HG02642 (cell line): ENCODE measurements around the gene COMMD2.
A peak's percentile ranks its signal among the peaks of the same experiment; 100 is the strongest.

ENCODE experiments used
- ATAC-seq: cut with Tn5 transposase; IDR thresholded peaks from one replicate; pipeline ENCODE4 v1.9.1; 2021; ENCODE audit warnings: mild to moderate bottlenecking; ENCODE audit not compliant: unreplicated experiment, poor library complexity

COMMD2 gene

DNA sequence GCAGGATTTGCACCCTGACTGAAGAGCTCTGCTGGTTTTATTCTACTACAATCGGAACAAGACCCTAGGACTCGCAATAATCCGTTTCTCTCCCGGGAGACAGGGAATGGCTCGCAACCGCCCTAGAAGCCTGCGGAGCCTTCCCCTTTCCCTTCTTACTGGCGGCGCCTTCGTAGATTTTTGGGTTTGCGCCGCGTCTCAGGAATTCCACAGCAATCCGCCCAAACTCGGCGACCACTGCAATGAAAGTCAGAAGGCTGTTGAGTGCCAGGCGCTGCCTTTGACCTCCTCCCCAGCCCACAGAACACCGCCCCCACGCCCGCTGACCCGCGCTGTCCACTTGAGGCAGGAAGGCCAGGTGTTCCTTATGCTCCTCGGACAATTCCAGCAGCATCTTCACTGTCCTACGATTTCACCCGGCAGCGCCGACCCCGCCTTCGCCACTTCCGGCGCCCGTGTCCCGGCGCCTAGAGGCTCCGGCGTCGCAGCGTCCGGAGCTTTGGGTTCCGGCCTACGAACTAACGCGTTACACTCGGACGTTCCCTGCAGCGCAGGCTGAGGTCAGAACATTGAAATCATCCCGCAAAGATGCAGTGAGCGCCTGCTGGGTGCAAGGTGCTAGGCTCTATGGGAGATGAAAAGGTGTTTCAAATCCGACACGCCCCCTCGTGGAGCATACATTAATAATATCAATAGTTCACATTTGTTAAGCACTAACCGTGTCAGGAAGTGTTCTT, at the start of gene COMMD2:
Gene COMMD2 (minus strand): TSS at position 439 of the 737 bp plus-strand sequence. CDS start 45 bp downstream, at position 394.
- ATAC-seq: peak; percentile 99

DNA sequence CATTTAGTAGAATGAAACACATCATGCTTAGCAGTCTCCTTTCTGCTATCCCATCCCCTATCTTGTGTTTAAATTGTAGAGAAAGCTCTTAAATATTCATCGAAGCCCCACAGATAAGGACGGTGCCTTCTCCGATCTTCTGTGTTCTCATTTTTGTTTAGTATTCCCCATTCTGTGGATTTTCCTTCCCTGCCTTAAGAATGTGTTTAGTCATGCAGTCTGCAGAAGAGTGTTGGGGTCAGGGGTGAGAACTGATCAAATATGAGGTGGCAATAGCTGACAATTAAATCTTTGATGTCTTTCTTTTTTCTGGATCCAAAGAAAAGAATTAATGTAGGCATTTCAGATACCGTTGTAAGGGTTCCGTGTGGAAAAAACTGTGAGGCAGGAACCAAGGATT, 49.4 kb upstream of the COMMD2 start:
- ATAC-seq: no peak

DNA sequence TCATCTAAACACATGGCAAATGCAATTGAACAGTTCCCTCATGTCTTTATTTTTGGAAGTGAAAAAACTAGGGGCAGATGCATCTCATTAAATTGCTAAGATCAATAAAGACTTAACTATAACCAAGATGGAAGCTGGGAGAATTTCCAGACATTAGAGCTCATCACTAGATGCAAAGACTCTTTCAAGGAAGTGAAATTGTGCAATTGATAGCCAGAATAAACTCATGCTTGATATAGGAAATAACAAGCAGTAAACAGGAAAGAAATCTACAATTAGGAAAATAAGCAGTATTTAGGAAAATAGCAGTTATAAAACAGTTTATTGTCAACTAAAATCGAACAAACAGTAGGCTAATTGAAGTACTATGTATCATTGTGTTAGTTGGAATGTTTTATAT, 48.9 kb upstream of the COMMD2 start:
- ATAC-seq: no peak

DNA sequence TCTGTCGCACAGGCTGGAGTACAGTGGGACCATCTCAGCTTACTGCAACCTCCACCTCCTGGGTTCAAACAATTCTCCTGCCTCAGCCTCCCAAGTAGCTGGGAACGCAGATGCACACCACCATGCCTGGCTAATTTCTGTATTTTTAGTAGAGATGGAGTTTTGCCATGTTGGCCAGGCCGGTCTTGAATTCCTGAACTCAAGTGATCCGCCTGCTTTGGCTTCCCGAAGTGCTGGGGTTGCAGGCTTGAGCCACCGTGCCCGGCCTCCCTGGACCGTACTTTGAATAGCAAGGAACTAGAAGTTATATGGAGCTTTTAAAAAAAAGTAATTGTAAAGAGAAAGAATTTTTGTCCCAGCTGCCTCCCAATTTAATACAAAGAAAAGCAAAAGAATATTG, 48.4 kb upstream of the COMMD2 start:
- no peak for ATAC-seq

DNA sequence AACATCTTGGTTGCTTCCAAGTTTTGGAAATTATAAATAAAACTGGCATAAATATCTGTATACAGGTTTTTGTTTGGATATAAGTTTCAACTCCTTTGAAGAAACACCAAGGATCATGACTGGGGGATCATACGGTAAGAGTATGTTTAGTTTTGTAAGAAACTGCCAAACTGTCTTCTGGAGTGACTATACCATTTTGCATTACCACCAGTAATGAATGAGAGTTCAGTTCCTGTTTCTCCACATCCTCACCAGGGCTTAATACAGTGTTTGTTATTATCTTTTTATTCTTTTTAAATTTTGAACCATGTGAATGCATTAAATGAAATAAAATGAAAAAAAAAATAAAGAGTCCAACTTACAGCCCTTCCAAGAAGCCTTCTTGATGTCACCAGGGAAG, 43.7 kb upstream of the COMMD2 start:
- no peak for ATAC-seq

DNA sequence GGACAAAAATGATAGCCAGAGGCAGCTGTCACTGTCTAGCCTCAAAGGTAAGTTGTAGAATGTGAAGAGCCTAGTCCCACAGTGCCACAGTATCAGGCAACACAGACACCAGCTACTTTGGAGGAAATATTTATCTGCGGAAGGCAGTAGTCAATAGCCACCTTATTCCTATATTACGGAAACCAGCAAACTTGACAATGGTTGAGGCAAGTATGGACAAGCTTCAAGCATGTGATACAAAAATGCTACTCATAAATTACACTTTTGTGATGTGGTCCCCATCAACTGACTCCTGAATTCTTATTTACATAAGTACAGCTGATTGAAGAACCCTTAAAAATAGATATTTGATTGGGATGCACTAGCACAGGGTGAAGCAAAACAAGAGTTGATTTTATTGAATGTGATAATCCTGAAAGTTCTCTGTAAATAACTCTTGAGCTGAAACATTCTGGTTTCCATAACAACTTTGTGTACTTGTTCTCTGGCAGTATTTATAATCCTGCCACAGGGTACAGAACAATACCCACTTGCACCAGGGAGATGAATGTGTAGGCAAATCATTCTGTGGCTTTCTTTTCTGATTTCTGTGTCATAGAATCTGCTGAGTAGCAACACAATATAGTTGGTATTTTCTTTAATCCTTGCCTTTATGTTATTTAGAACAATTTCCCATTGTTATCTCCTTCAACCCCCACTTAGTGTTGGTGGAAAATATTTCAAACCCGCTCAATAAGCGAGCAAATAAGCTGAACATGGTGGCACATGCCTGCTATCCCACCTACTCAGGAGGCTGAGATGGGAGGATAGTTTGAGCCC, 40.4 kb upstream of the COMMD2 start, which contains the start of gene ANKUB1:
Gene ANKUB1 (minus strand): TSS at position 103 of the 819 bp plus-strand sequence. CDS start 188 bp downstream, outside the sequence.
- no peak for ATAC-seq

DNA sequence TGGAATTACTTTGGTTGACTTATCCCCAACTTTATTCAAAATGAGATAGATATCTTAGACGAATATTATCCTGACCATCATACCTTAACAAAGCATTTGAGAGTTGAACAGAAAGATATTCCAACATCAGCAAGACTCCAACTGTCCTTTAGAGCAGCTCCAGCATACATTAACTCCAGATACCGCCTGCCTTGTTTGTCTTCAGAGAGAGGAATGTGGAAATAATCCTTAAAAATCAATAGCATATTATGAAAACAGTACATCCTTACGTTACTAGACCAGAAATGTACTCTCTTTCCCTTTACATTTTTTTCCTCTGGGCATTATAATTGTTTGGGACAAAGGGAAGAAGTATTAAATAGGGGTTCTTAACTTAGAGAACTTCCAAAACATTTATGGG, 38.4 kb upstream of the COMMD2 start:
- ATAC-seq: no peak

DNA sequence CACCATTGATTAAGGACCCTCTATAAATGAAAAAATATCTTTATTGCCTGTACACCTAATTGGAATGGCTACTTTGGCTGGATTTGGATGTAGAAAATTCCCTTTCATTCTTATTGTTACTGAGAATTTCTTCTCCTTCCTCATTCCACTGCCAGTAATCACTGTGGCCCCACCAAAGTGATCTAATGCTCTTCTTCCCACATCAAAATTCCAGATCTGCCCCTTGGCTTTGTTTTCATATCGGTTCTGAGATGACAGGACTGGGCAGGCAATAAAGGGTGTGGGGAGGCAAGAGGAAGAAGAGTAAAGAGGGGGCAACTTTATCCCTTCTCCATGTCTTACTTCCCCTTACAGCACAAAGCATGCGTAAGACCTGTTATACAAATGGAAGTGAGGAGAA, 38.0 kb upstream of the COMMD2 start:
- ATAC-seq: no peak

DNA sequence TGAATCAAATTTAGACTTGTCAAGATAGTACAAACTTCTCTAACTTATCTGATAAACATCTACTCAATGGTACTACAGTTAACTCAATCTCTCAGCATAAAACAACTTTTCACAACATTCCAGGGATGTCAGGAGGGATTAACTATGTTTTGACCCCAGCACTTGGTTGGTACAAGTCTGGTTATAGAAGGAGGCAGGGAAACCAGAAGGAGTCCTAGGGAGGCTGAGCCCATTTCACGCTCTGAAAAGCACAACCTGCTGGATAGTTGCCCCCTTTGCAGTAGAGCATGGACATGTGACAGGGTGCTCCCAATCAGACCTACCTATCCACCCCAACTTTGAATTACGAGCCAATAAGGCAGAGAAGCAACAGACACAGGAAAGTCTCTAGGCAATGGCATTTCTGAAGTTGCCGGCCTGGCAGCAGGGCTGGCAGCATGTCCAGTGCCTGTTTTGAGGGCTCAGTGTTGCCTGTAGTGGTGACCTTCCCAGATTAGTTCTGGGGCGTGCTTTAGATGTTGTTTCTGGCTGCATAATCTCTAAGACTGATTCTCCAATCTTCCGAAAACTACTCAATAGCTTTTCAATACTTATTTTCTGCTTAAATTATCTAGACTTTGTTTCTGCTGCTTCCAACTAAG, 31.9 kb upstream of the COMMD2 start:
- ATAC-seq: no peak

DNA sequence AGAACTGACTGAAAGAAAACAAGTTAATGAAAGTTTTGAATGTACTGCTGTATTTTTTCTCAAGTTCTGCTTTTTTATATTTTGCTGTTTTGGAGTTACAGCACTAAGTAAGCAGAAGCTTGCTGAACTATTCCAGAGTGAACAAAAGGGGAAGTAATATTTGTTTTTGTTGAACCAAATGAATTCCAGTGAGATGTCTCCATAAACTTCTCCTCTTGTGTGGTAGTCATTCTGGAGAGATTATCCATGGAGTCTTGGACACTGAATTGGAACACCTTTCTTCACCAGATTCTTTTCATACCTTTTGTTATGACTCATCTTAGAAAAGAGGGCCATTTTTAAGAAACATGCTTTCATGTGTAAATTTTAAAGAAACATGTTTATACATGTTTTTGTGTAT, 31.3 kb upstream of the COMMD2 start:
- no peak for ATAC-seq

DNA sequence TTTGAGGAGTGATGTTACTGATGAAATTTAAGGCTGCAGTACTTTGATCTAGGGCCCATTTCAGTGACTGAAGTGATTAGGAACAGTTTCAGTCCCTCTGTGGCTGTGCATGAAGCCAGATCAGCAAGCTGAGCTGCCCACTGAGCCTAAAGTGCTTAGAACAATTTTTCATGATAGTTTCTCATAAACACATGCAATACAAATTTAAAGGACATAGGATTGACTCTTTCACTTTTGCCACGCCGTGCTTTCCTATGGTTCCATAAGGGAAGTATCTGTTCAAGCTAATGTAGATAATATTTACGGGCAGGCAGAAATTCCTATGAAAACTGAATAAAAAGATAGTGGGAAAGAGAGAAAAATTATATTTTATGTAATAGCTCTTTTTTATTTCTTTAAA, 29.5 kb upstream of the COMMD2 start:
- no peak for ATAC-seq

DNA sequence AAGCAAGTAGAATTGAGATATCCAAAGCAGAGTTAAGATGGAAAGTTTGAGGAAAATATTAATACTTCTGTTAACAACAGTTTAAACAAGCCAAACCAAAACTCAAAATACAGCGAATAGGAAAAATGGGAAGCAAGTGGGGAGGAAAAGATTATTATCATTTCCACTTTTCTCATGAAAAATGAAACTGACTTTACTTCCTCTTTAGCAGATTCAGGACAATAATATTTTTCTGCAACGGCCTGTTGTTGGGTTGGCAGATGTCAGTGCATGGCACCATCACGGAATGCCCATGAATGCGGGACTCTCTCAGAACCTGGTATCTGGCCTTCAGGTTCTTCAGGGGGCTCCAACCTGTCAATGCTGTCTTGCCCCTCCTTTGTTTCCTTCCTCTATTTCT, 28.9 kb upstream of the COMMD2 start:
- no peak for ATAC-seq

DNA sequence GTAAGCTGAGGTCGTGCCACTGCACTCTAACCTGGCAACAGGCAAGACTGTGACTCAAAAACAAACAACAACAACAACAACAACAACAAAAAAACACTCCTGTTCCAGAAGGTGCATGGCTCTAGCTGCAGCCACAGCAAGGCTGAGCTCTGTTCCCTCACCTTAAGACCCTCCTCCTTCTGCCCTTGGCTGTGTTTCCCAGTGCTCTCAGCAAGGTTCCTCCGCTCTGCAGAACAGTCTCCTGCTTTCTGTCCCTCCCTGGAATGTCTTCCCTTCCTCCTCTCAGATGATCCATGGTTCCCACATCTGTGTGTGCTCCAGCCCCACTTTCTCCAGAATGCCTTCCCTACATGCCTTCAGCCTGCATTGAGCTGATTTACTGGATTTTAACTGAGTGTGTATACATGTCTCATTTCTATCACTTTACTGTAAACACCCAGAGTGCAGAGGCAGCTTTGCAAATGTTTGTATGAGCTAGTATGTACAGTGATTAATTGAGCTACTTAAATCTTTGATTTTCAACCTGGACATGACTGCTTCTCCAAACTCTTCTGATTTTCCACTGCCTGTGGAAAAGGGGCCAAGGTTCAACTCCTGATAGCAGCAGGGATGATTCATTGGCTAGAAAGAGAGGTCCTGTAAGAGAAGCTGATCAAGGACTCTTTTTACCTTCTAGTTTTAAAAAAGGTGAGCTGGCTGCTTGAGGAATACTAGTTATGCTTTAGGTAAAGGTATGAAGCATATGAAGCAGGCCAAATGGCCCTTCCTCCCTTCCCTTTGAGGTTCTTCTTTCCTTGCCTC, 25.3 kb upstream of the COMMD2 start:
- ATAC-seq: no peak

DNA sequence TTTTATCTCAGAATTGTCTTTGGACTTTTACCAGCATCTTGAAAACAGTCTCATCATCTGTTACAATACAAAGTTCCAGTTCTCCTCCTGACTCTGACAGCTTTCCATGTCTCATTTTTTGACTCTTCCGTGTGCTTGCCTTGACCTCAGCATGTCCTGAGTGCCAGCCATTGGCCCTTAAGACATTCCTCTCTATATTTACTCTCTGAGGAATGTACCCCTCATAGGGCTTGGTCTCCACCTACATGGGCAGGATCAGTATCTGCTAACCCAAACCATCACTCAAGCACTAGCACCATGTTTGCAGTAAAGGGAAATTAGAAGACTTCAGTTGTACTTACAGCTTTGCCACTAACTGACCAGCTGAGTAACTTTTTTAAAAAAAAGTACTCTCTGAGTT, 23.9 kb upstream of the COMMD2 start:
- ATAC-seq: no peak

DNA sequence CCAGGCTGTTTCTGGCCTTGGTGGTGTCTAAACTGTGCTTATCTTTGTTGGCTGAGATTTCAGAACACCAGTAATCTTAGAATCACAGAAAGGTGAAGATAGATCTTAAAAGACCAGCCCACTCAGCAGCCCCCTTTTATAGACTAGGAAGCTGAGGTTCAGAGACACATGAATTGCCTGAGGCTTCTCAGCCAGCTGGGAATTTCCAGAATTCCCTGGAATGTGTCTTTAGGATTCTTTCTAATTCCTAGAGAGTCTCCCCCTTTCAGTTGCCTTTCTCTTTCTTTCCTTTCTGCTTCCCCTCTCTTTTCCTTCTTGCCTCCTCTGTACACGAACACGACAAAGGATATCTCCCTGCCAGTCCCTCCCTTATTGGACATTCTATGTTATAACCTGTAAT, 20.6 kb upstream of the COMMD2 start:
- no peak for ATAC-seq

DNA sequence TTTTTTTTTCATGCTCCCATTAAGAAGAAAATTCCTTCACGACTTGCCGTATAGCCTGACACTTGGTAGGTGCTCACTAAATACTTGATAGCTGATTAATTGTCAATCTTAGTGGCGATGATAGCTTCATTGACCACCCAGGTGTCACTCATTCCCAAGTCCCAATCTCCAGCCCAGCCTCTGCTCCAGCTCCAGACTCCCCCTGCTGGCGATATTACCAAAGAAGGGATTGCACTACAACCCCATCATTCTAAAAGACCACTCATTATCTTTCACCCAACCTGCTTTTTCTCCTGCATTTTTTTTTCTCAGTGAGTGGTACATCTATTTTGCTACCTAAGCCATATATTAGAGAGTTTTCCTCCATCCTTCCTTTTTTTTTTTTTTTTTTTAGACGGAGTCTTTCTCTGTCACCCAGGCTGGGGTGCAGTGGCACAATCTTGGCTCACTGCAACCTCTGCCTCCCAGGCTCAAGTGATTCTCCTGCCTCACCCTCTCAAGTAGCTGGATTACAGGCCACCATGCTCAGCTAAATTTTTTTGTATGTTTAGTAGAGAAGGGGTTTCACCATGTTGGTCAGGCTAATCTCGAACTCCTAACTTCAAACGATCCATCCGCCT, 19.5 kb upstream of the COMMD2 start:
- ATAC-seq: peak; percentile 74

DNA sequence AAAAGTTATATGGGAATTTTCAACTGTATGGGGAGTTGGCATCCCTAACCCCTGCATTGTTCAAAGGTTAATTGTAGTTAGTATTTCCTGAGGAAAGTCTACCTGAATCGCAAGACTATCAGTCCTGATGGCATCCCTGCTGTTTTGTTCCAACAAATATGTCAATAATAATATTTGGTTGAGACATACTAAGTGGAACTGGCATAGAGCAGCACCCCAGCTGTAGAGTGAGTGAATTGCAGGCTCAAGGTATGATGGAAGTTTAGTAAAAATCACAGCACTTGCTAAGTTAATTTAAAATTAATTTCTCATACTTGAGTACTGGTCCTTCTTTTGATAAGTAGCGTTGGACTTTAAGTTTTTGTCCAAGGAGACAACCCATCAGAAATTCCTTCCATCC, 18.0 kb upstream of the COMMD2 start:
- no peak for ATAC-seq

DNA sequence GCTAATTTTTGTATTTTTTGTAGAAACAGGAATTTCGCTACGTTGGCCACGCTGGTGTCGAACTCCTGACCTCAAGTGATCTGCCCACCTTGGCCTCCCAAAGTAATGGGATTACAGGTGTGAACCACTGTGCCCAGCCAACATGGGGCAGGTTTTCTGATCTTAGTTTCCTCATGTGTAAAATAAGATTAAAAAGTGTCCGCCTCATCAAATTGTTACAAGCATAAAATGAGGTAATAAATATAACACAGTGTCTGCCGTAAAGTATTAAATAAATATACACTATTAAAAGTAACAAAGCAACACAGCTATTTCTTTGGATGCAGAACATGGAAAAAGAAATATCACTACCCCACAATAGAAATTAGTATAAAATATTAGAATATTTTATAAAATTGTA, 16.4 kb upstream of the COMMD2 start:
- no peak for ATAC-seq

DNA sequence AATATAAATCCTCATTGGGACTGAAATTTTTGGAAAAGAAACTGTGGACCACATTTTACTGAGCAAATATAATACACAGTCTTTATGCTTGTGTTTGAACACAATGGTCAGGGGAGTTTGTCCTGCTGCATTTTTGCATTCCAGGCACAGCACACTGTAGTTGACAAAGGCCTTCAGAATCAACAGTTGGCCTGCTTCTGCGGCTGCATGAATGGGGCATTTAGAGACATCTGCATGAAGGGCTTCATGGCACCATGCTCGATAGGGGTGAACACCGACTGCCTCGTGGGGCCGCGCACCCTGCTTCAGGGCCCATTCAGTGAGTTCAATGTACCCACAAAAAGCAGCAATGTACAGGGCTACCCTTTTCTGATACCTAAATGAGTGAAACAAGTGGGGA, 15.4 kb upstream of the COMMD2 start:
- ATAC-seq: no peak

DNA sequence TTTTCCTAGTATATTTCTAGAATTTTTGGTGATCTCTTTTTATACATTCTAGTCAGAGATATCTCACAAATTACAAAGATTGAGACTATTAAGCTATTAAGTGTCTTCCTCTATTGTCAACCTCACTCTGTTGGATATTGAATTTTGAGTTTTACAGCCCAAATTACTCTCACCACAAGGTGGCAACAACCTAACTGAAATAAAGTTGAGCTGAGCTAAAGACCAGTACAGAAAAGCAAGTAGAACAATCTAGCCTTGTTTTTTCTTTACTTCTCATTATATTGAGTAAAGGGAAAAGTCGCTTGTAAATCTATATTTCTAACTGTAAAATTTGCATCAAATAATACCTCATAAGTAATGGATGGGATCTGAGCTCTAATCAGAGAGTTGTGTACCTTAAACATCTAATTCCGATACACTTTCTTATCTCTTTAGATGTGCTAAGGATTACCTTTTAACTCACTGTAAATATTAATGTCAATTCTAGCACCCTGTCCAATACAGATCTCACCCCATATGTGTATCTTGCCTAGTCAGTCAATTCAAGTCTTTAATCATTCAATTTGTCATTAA, 13.6 kb upstream of the COMMD2 start:
- no peak for ATAC-seq
